Stimulated activated CD4-positive, alpha-beta T cell treated with anti-CD3 and anti-CD28 coated beads, Interleukin-1b, Interleukin-23, amount 100 ng/mL, for 4 hours (primary cell): ENCODE results near the gene LUZP2.

Source experiments
- DNase-seq, 2 donors: peaks; one replicate each; pipeline ENCODE4 v3.0.0-alpha.2; 2020; ENCODE audit warnings: low read depth in 2 of 2

LUZP2 gene

GRCh38 chr11:24567380-24567779, 70.5 kb downstream of the LUZP2 start:
- no peak for DNase-seq

GRCh38 chr11:24572376-24572775, 75.5 kb downstream of the LUZP2 start:
- DNase-seq: no peak

- DNase-seq: no peak
Measured at GRCh38 chr11:24574461-24574860, 77.6 kb downstream of the LUZP2 start.

- no peak for DNase-seq
Measured at GRCh38 chr11:24575392-24575791, 78.5 kb downstream of the LUZP2 start.

- DNase-seq: no peak
Measured at GRCh38 chr11:24585192-24585591, 88.3 kb downstream of the LUZP2 start.

- DNase-seq: no peak
Measured at GRCh38 chr11:24587635-24588034, 90.8 kb downstream of the LUZP2 start.

- no peak for DNase-seq
Measured at GRCh38 chr11:24588081-24588480, 91.2 kb downstream of the LUZP2 start.

GRCh38 chr11:24589064-24589463, 92.2 kb downstream of the LUZP2 start:
- no peak for DNase-seq

GRCh38 chr11:24591283-24591682, 94.4 kb downstream of the LUZP2 start:
- no peak for DNase-seq

GRCh38 chr11:24592360-24592759, 95.5 kb downstream of the LUZP2 start:
- no peak for DNase-seq

GRCh38 chr11:24593332-24593731, 96.5 kb downstream of the LUZP2 start:
- DNase-seq: no peak

- no peak for DNase-seq
Measured at GRCh38 chr11:24594401-24594800, 97.5 kb downstream of the LUZP2 start.

- DNase-seq: no peak
Measured at GRCh38 chr11:24598641-24599040, 101.8 kb downstream of the LUZP2 start.

- no peak for DNase-seq
Measured at GRCh38 chr11:24609192-24610119, 112.6 kb downstream of the LUZP2 start.

GRCh38 chr11:24615451-24616160, 118.8 kb downstream of the LUZP2 start:
- DNase-seq: no peak

GRCh38 chr11:24617856-24618255, 121.0 kb downstream of the LUZP2 start:
- DNase-seq: no peak

- DNase-seq: no peak
Measured at GRCh38 chr11:24619900-24620299, 123.0 kb downstream of the LUZP2 start.

- no peak for DNase-seq
Measured at GRCh38 chr11:24622262-24622661, 125.4 kb downstream of the LUZP2 start.

- DNase-seq: no peak
Measured at GRCh38 chr11:24623121-24623520, 126.3 kb downstream of the LUZP2 start.

GRCh38 chr11:24624432-24624831, 127.6 kb downstream of the LUZP2 start:
- no peak for DNase-seq

GRCh38 chr11:24625975-24626374, 129.1 kb downstream of the LUZP2 start:
- no peak for DNase-seq

- no peak for DNase-seq
Measured at GRCh38 chr11:24628224-24628776, 131.4 kb downstream of the LUZP2 start.
